H9 (cell line): ENCODE results near the gene ANKRD23. TPM values are rescaled to one million over a fixed set of nuclear protein-coding genes. Genes with fewer than 3 reads are reported as not detected.
A peak's percentile ranks its signal among the peaks of the same experiment; 100 is the strongest.

Experiments
- DNase-seq: peaks from one replicate; pipeline ENCODE4 v3.0.0-alpha.2; 2017
- H2AFZ ChIP-seq: one replicate; pipeline ENCODE4 v1.6.1; 2013; ENCODE audit warnings: mild to moderate bottlenecking, low read length, control low read depth, moderate library complexity
- H2AK5ac ChIP-seq: 2 replicates; pipeline ENCODE4 v1.6.1; 2013; ENCODE audit warnings: low read length, control low read depth, mixed read lengths; ENCODE audit not compliant: insufficient read length
- H2BK120ac ChIP-seq: one replicate; pipeline ENCODE4 v1.6.1; 2013; ENCODE audit warnings: low read depth, mild to moderate bottlenecking, low read length, control low read depth, inconsistent platforms; ENCODE audit not compliant: poor library complexity, severe bottlenecking
- H2BK12ac ChIP-seq: 2 replicates; pipeline ENCODE4 v1.6.1; 2013; ENCODE audit warnings: low read length, control low read depth, mixed read lengths, low read depth; ENCODE audit not compliant: insufficient read length
- H2BK15ac ChIP-seq: 2 replicates; pipeline ENCODE4 v1.6.1; 2013; ENCODE audit warnings: low read depth, low read length, control low read depth
- H2BK20ac ChIP-seq: one replicate; pipeline ENCODE4 v1.6.1; 2013; ENCODE audit warnings: low read depth, mild to moderate bottlenecking, low read length, control low read depth, inconsistent platforms; ENCODE audit not compliant: poor library complexity, severe bottlenecking
- H2BK5ac ChIP-seq: 2 replicates; pipeline ENCODE4 v1.6.1; 2013; ENCODE audit warnings: low read length, control low read depth, mixed read lengths; ENCODE audit not compliant: insufficient read length
- H3K14ac ChIP-seq: 2 replicates; pipeline ENCODE4 v1.6.1; 2013; ENCODE audit warnings: low read length, control low read depth; ENCODE audit not compliant: insufficient read depth
- H3K18ac ChIP-seq: 2 replicates; pipeline ENCODE4 v1.6.1; 2013; ENCODE audit warnings: low read depth, mild to moderate bottlenecking, mixed read lengths, low read length, control low read depth; ENCODE audit not compliant: insufficient read length
- H3K23ac ChIP-seq: 2 replicates; pipeline ENCODE4 v1.6.1; 2013; ENCODE audit warnings: low read length, control low read depth, mixed read lengths, low read depth; ENCODE audit not compliant: insufficient read length
- H3K23me2 ChIP-seq: 2 replicates; pipeline ENCODE4 v1.6.1; 2013; ENCODE audit warnings: low read depth, mild to moderate bottlenecking, mixed read lengths, low read length, control low read depth; ENCODE audit not compliant: insufficient read length, poor library complexity, severe bottlenecking
- H3K27ac ChIP-seq: 2 replicates; pipeline ENCODE4 v1.5.1; 2013; ENCODE audit warnings: low read length, control low read depth, mixed read lengths, low read depth; ENCODE audit not compliant: insufficient read length
- H3K27me3 ChIP-seq: 2 replicates; pipeline ENCODE4 v1.6.1; 2013; ENCODE audit warnings: low read length, control low read depth, inconsistent platforms; ENCODE audit not compliant: insufficient read depth
- H3K4ac ChIP-seq: 2 replicates; pipeline ENCODE4 v1.6.1; 2013; ENCODE audit warnings: low read depth, mild to moderate bottlenecking, control low read depth, inconsistent platforms, low read length, moderate library complexity
- H3K4me1 ChIP-seq: 2 replicates; pipeline ENCODE4 v1.6.1; 2013; ENCODE audit warnings: low read length, control low read depth, inconsistent platforms; ENCODE audit not compliant: insufficient read depth
- H3K4me2 ChIP-seq: 2 replicates; pipeline ENCODE4 v1.6.1; 2013; ENCODE audit warnings: low read length, control low read depth, mixed read lengths; ENCODE audit not compliant: insufficient read length, insufficient read depth
- H3K56ac ChIP-seq: 2 replicates; pipeline ENCODE4 v1.6.1; 2013; ENCODE audit warnings: low read depth, mild to moderate bottlenecking, mixed read lengths, low read length, control low read depth; ENCODE audit not compliant: insufficient read length
- H3K79me1 ChIP-seq: 2 replicates; pipeline ENCODE4 v1.6.1; 2013; ENCODE audit warnings: low read depth, mild to moderate bottlenecking, moderate library complexity, low read length, control low read depth, inconsistent platforms; ENCODE audit not compliant: insufficient read depth, poor library complexity, severe bottlenecking
- H3K79me2 ChIP-seq: 2 replicates; pipeline ENCODE4 v1.6.1; 2013; ENCODE audit warnings: low read length, control low read depth, inconsistent platforms; ENCODE audit not compliant: insufficient read depth
- H3K9ac ChIP-seq: 2 replicates; pipeline ENCODE4 v1.6.1; 2013; ENCODE audit warnings: low read length, control low read depth, mixed read lengths; ENCODE audit not compliant: insufficient read length; ENCODE audit errors: extremely low read depth
- H3K9me3 ChIP-seq: one replicate; pipeline ENCODE4 v1.6.1; 2013; ENCODE audit warnings: low read depth, low read length, inconsistent platforms; ENCODE audit not compliant: control insufficient read depth
- H3T11ph ChIP-seq: one replicate; pipeline ENCODE4 v1.6.1; 2013; ENCODE audit warnings: mild to moderate bottlenecking, low read length, control low read depth, inconsistent platforms
- H4K20me1 ChIP-seq: one replicate; pipeline ENCODE4 v1.6.1; 2013; ENCODE audit not compliant: control insufficient read depth, insufficient read length, insufficient read depth
- H4K5ac ChIP-seq: 2 replicates; pipeline ENCODE4 v1.6.1; 2013; ENCODE audit warnings: low read depth, mild to moderate bottlenecking, mixed read lengths, low read length, control low read depth; ENCODE audit not compliant: insufficient read length
- H4K8ac ChIP-seq: replicated peaks from 2 replicates; pipeline ENCODE4 v1.6.1; 2013; ENCODE audit warnings: low read length, control low read depth, mixed read lengths, low read depth; ENCODE audit not compliant: insufficient read length
- H4K91ac ChIP-seq: 2 replicates; pipeline ENCODE4 v1.6.1; 2013; ENCODE audit warnings: low read depth, mild to moderate bottlenecking, moderate library complexity, mixed read lengths, low read length, control low read depth; ENCODE audit not compliant: insufficient read length
- H3K27ac Mint-ChIP-seq, 3 experiments: 2 replicates in 2 of 3; 3 replicates in 1 of 3; pipeline ENCODE4 v1.8.0; 2020 to 2021; ENCODE audit warnings: mixed read lengths in 3 of 3, mild to moderate bottlenecking in 1 of 3, moderate library complexity in 1 of 3
- H3K27me3 Mint-ChIP-seq: 2 replicates; pipeline ENCODE4 v1.8.0; 2021; ENCODE audit warnings: low read depth, mild to moderate bottlenecking, moderate library complexity, mixed read lengths
- H3K36me3 Mint-ChIP-seq, 3 experiments: 2 replicates in 2 of 3; 3 replicates in 1 of 3; pipeline ENCODE4 v1.8.0; 2020 to 2021; ENCODE audit warnings: low read depth in 3 of 3, mixed read lengths in 3 of 3; ENCODE audit not compliant: insufficient read depth in 1 of 3
- H3K4me1 Mint-ChIP-seq, 2 experiments: 2 replicates each; pipeline ENCODE4 v1.8.0; 2020; ENCODE audit warnings: mixed read lengths in 2 of 2
- H3K4me3 Mint-ChIP-seq, 2 experiments: 2 replicates in 1 of 2; 3 replicates in 1 of 2; pipeline ENCODE4 v1.8.0; 2020 to 2021; ENCODE audit warnings: mild to moderate bottlenecking in 2 of 2, mixed read lengths in 2 of 2, moderate library complexity in 1 of 2
- H3K9me3 Mint-ChIP-seq, 2 experiments: 2 replicates in 1 of 2; 3 replicates in 1 of 2; pipeline ENCODE4 v1.8.0; 2020; ENCODE audit warnings: mild to moderate bottlenecking in 2 of 2, mixed read lengths in 2 of 2, moderate library complexity in 1 of 2
- CTCF ChIP-seq: fragments of 200-600 bp; sonication (generic); conservative IDR thresholded peaks from 3 replicates; pipeline ENCODE4 v1.8.0; 2021; ENCODE audit warnings: antibody characterized with exemption, mild to moderate bottlenecking
- WGBS: extraction: QIAGEN DNeasy Blood & Tissue Kit; methylation state at CpG from one replicate; pipeline ENCODE4 v1.1.7; 2013; ENCODE audit warnings: missing lambda C conversion rate, low lambda C conversion rate, mixed read lengths; ENCODE audit not compliant: insufficient read length; ENCODE audit errors: extremely low coverage; 5-methylcytosine and 5-hydroxymethylcytosine counted together
- total RNA-seq: library from RNA; stranded (reverse); gene quantifications from 2 replicates; pipeline ENCODE4 v1.2.1, GENCODE V29; 2021

The ANKRD23 gene
- total RNA-seq, 1 experiment from 2014 or later, result 2.4 TPM

DNA sequence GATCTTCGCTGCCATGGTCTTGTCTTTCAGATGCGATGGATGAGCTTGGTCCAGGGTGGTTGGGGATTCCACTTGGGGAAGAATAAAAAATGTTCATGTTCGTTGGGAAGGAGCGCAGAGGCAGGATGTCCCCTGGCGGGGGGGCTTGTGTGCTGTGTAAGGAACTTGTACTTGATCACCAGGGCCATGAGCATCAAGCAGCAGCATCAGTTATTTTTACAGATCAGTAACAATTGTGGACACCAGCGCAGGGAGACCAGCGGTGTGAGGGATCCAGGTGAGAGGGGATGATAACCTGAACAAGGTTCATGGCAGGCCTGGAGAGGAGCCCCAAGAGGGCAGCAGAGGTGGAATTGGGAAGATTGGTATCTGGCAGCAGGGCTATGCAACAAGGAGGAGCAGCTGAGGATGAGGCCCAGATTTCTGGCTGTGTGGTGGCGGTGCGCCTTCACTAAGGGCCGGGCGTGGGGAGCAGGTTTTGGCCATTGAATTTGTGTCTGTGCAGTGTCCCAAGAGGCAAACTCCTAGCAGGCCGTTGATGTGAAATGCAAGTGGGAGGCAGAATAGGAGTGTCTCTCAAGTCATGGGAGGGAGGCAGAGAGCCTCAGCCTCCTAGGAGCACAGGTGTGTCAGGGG lies 23.8 kb downstream of the ANKRD23 start:
- H3K4me1 Mint-ChIP-seq, result peaks cover 44 to 48% of the 10 kb centered on the region in 2 experiments

More for the DNA sequence above, 23.8 kb downstream of the ANKRD23 start:
- no peak overlapping the region for H2AK5ac ChIP-seq
- H3K9ac ChIP-seq, result no peak overlapping the region
- H3K36me3 Mint-ChIP-seq, result peaks cover 20 to 49% (median 44%) of the 10 kb centered on the region in 3 experiments
- H2BK120ac ChIP-seq, result no peak overlapping the region
- H3K23me2 ChIP-seq, result peaks cover 7% of the 10 kb centered on the region
- no peak overlapping the region for H3K14ac ChIP-seq
- H2BK12ac ChIP-seq, result no peak overlapping the region
- H3K79me2 ChIP-seq, result peaks cover 5% of the 10 kb centered on the region; the same call in 1 of the 2 replicates
- H3K23ac ChIP-seq, result no peak overlapping the region
- H3K27me3 ChIP-seq, result no peaks in the 10 kb centered on the region
- no peak for DNase-seq
- no peaks in the 10 kb centered on the region; a peak in 1 of 5 replicates for H3K9me3 Mint-ChIP-seq
- peaks cover 1% of the 10 kb centered on the region; the same call in 1 of the 2 replicates for H3K27me3 Mint-ChIP-seq
- WGBS, result no CpG with 5 or more reads among the region's 12 CpGs
- H4K91ac ChIP-seq, result no peak overlapping the region
- no peak overlapping the region for H4K8ac ChIP-seq
- no peak overlapping the region for H3K18ac ChIP-seq
- no peak overlapping the region for H2AFZ ChIP-seq
- H2BK5ac ChIP-seq, result no peak overlapping the region
- no peak overlapping the region for H2BK20ac ChIP-seq
- no peak overlapping the region for H3K56ac ChIP-seq
- peaks cover 6% of the 10 kb centered on the region for H3K79me1 ChIP-seq
- no peaks in the 10 kb centered on the region for H3K9me3 ChIP-seq
- no peak overlapping the region for H4K5ac ChIP-seq
- peaks cover 3% of the 10 kb centered on the region; the same call in 1 of the 2 replicates for H3K4me1 ChIP-seq
- no peak overlapping the region for H3K4ac ChIP-seq
- H3K27ac Mint-ChIP-seq, result peak overlapping the region; percentile 0 to 63 (median 62); a peak in 5 of 7 replicates
- peak; percentile 33; the same call in 1 of the 3 replicates for TF ChIP-seq CTCF
- no peak overlapping the region for H3K27ac ChIP-seq
- H2BK15ac ChIP-seq, result no peak overlapping the region
- H3T11ph ChIP-seq, result no peak overlapping the region
- no peak overlapping the region for H3K4me2 ChIP-seq
- peaks cover 2% of the 10 kb centered on the region for H4K20me1 ChIP-seq
- H3K4me3 Mint-ChIP-seq, result peak overlapping the region in 1 of 2 experiments; percentile 50; a peak in 3 of 5 replicates
